Measurements from ENCODE around the gene EFNA5. TPM values are rescaled to one million over a fixed set of nuclear protein-coding genes. Genes with fewer than 3 reads are reported as not detected.
"Not testable (repeated sequence)": the region's sequence is repeated elsewhere in the genome, so short reads cannot be mapped to it uniquely, and the experiment has no call there.

EFNA5 gene
- total and polyA plus RNA-seq, 2 of the 8 experiments (the other 6 are each of a cell fraction or from before 2014, with no cell fraction given): 9.6 to 21.8 TPM

DNA sequence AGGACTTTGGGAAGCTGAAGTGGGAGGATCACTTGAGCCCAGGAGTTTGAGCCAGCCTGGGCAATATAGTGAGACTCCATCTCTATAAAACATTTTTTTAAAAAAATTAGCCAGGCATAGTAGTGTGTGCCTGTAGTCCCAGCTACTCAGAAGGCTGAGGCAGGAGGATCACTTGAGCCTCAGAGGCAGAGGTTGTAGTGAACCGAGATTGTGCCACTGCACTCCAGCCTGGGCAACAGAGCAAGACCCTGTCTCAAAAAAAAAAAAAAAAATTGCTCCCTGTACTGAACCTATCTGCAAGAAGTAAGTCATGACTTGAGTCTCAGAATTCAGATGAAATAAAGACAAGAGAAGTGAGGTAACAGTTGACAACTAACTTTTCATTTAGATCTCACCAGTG, 237.1 kb downstream of the EFNA5 start:
- H3K27ac ChIP-seq (ENCODE audit: low read depth, low read length); H3K79me2 ChIP-seq (ENCODE audit: control insufficient read depth in 1 of 2, insufficient read depth in 2 of 2, low read length in 2 of 2); H3K79me1 ChIP-seq (ENCODE audit: low read depth, low read length): not testable (repeated sequence)

More for the DNA sequence above, 237.1 kb downstream of the EFNA5 start:
- FAIRE-seq; H3K4me1 ChIP-seq (replicated peaks in 1 of 4; ENCODE audit: control insufficient read depth in 3 of 4, insufficient read depth in 4 of 4, low read length in 3 of 4); H2BK20ac ChIP-seq (ENCODE audit: low read length); H3K27me3 ChIP-seq (replicated peaks in 1 of 4; ENCODE audit: control insufficient read depth in 3 of 4, extremely low read depth in 1 of 4, insufficient read depth in 3 of 4, low read length in 3 of 4); H4K20me1 ChIP-seq (replicated peaks in 1 of 2; ENCODE audit: control insufficient read depth in 1 of 2, insufficient read depth in 2 of 2, low read length in 2 of 2); H4K91ac ChIP-seq (replicated peaks; ENCODE audit: insufficient read length, low read length); H3K23me2 ChIP-seq (ENCODE audit: low read depth, low read length); H3K23ac ChIP-seq (ENCODE audit: insufficient read length); H3K56ac ChIP-seq (replicated peaks; ENCODE audit: insufficient read length, low read depth, low read length); H2BK12ac ChIP-seq (ENCODE audit: low read depth, low read length); H2AFZ ChIP-seq (ENCODE audit: low read length); POLR2A ChIA-PET (ENCODE audit: partially characterized antibody); H3K18ac ChIP-seq (ENCODE audit: extremely low read depth, low read length); H2BK15ac ChIP-seq (ENCODE audit: low read length); DNase-seq (ENCODE audit: low read depth in 1 of 2, low spot score in 2 of 2); H2BK5ac ChIP-seq (ENCODE audit: low read depth, low read length); H2AK5ac ChIP-seq (ENCODE audit: low read depth, low read length); H3K4me2 ChIP-seq (ENCODE audit: insufficient read depth in 1 of 2, low read depth in 2 of 2, low read length in 2 of 2); H3K9ac ChIP-seq (replicated peaks in 1 of 4; ENCODE audit: extremely low read depth in 1 of 4, low read depth in 3 of 4, low read length in 3 of 4); H2BK120ac ChIP-seq (replicated peaks; ENCODE audit: low read depth, low read length); H3K9me3 ChIP-seq (ENCODE audit: insufficient read depth in 2 of 2, low read depth in 1 of 2, low read length in 1 of 2); H3K14ac ChIP-seq (ENCODE audit: insufficient read length); H3K36me3 ChIP-seq (ENCODE audit: control insufficient read depth in 2 of 4, insufficient read depth in 4 of 4, low read length in 3 of 4); H3K4ac ChIP-seq (replicated peaks; ENCODE audit: insufficient read length, low read depth, low read length); H4K8ac ChIP-seq (ENCODE audit: extremely low read depth, insufficient read depth, low read length); H3K4me3 ChIP-seq (ENCODE audit: extremely low read depth in 1 of 4, insufficient read depth in 2 of 4, low read depth in 3 of 4, low read length in 4 of 4); H4K5ac ChIP-seq (ENCODE audit: insufficient read length, low read depth, low read length): not testable (repeated sequence)
- WGBS, 2 experiments (ENCODE audit: extremely low coverage in 1 of 2, insufficient coverage in 1 of 2, insufficient read length in 1 of 2, insufficient replicate concordance in 2 of 2, low coverage in 1 of 2, low lambda C conversion rate in 2 of 2, missing lambda C conversion rate in 1 of 2): 88% methylated on average over 1 of the region's 1 CpG; no CpG with 5 or more reads in 1 of the 2 experiments
- CTCF ChIA-PET (ENCODE audit: partially characterized antibody): interaction anchor here (0.6 to 0.9 kb wide), 4 partner anchors 9 to 136 kb away, joined by 3 to 5 read pairs (median 4); no protein-coding TSS in a partner anchor

Data from H1 (cell line).